Suprapubic skin (tissue), 3 donors: ENCODE data around the gene SOCS1.

Experiments
- EP300 ChIP-seq: sonication (generic); formaldehyde crosslinking; IDR thresholded peaks from one replicate; pipeline ENCODE4 v1.6.1; 2017; ENCODE audit warnings: antibody characterized with exemption
- POLR2A ChIP-seq, 2 donors: fragments of 450-650 bp; IDR thresholded peaks; one replicate each; pipeline ENCODE4 v1.6.1; 2017; ENCODE audit warnings: antibody characterized with exemption in 2 of 2, mild to moderate bottlenecking in 2 of 2, moderate library complexity in 2 of 2
- TF ChIP-seq, protein P1 (sequence below), 2 donors: fragments of 200-600 bp in 1 of 2; fragments of 450-650 bp in 1 of 2; sonication (generic) in 1 of 2; IDR thresholded peaks; one replicate each; pipeline ENCODE4 v1.5.1; 2016 to 2019; ENCODE audit warnings: antibody characterized with exemption in 2 of 2, mild to moderate bottlenecking in 1 of 2, moderate library complexity in 1 of 2

DNA sequence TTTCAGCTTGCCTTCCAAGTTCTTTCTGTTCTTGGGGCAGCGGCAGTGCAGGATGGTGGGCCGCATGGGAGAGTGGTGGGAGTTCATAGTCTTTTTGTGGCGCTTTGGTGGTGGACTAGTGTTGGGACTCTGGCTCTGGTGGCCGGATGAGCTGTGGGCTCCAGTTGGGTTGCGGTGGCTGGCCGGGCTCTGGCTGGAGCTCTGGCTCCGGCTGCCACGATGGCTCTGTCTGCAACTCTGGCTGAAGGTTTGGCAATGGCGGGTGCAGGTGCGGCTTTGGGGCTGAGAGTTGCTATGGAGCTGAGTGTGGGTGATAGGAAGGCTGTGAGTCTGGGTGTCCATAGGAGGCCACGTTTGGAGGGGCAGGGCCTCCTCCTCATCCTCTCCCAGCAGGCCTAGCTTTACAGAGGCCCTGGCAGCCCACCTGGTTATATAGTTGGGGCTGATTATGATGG, 12.9 kb upstream of the SOCS1 start, which contains the start of gene TNP2:
- TF ChIP-seq, protein P1, sequence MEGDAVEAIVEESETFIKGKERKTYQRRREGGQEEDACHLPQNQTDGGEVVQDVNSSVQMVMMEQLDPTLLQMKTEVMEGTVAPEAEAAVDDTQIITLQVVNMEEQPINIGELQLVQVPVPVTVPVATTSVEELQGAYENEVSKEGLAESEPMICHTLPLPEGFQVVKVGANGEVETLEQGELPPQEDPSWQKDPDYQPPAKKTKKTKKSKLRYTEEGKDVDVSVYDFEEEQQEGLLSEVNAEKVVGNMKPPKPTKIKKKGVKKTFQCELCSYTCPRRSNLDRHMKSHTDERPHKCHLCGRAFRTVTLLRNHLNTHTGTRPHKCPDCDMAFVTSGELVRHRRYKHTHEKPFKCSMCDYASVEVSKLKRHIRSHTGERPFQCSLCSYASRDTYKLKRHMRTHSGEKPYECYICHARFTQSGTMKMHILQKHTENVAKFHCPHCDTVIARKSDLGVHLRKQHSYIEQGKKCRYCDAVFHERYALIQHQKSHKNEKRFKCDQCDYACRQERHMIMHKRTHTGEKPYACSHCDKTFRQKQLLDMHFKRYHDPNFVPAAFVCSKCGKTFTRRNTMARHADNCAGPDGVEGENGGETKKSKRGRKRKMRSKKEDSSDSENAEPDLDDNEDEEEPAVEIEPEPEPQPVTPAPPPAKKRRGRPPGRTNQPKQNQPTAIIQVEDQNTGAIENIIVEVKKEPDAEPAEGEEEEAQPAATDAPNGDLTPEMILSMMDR (IDR thresholded peaks at IDR 0.05): no peak
- TF ChIP-seq POLR2A (IDR thresholded peaks at IDR 0.05): no peak
- TF ChIP-seq EP300: no peak
